Measurements from ENCODE around the gene PDE7B. TPM values are rescaled to one million over a fixed set of nuclear protein-coding genes. Genes with fewer than 3 reads are reported as not detected.

Gene PDE7B
- total and polyA plus RNA-seq, 2 of the 4 experiments (the other 2 are of a cell fraction) = 7.8 to 12.4 TPM

DNA sequence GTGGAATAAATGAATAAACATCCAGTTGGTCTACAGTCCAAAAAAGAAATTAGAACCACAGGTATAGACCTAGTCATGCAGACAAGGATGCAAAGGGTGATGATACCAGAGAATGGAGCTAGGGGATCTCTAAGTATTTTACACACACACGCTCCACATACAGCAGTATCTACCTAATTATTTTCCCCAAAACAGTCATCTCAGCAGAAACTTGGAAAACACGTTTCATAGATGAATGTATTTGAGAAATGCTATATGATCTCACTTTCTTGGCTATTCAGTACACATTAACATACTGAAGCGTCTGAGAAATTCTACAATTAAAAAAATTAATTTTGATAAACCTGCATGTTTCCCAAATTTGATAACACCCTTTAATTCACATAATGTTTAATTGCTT lies 243.3 kb downstream of the PDE7B start:
- no peaks in the 10 kb centered on the region for H3K27me3 ChIP-seq (ENCODE audit: control insufficient read depth, insufficient read depth, low read length)
- no peak overlapping the region for H3K4me3 ChIP-seq (ENCODE audit: insufficient read depth, low read depth, low read length)
- no peak overlapping the region for H2BK5ac ChIP-seq (ENCODE audit: low read depth, low read length, poor library complexity, severe bottlenecking)
- no peak overlapping the region for H3K56ac ChIP-seq (ENCODE audit: extremely low read depth, insufficient read depth, low read length)
- H3K9ac ChIP-seq (ENCODE audit: low read depth, low read length) = no peak overlapping the region
- H3K9me3 ChIP-seq (ENCODE audit: control insufficient read depth, insufficient read depth, low read length) = no peaks in the 10 kb centered on the region
- H3K4ac ChIP-seq (ENCODE audit: low read depth, low read length) = no peak overlapping the region
- no peak overlapping the region for H2AK5ac ChIP-seq (ENCODE audit: low read depth, low read length)
- no peak overlapping the region for H4K5ac ChIP-seq (ENCODE audit: low read depth, low read length)
- CTCF ChIA-PET = interaction anchor here (0.6 kb wide), 1 partner anchor 212 kb away, joined by 3 read pairs; no protein-coding TSS in a partner anchor
- in situ Hi-C loops (cut with MboI; ENCODE audit: low sequenced_read_pairs) (no loop called here), dilution Hi-C loops (cut with HindIII; ENCODE audit: low sequenced_read_pairs, unreplicated experiment) (no loop called here), intact Hi-C loops (cut with micrococcal nuclease) (no loop called here)
- no CpG with 5 or more reads among the region's 3 CpGs for WGBS, 2 experiments (ENCODE audit: extremely low coverage in 2 of 2, insufficient read length in 1 of 2)
- H2BK120ac ChIP-seq (ENCODE audit: low read depth, low read length) = no peak overlapping the region
- TF ChIP-seq CEBPB (IDR thresholded peaks at IDR 0.05; ENCODE audit: low read depth, low read length) (no peak), MAFK (IDR thresholded peaks at IDR 0.05; ENCODE audit: low read depth, low read length) (no peak), NFE2L2 (IDR thresholded peaks at IDR 0.05; ENCODE audit: low read depth, low read length) (no peak), CHD1 (IDR thresholded peaks at IDR 0.05; ENCODE audit: low read depth, low read length) (no peak), CTCF (conservative IDR thresholded peaks at IDR 0.05; ENCODE audit: low read depth, low read length) (no peak), SMC3 (IDR thresholded peaks at IDR 0.05; ENCODE audit: low read depth, low read length) (no peak), RCOR1 (IDR thresholded peaks at IDR 0.05; ENCODE audit: insufficient replicate concordance, low read length) (no peak), BHLHE40 (IDR thresholded peaks at IDR 0.05; ENCODE audit: low read depth, low read length) (no peak), FOS (IDR thresholded peaks at IDR 0.05; ENCODE audit: low read depth, low read length) (no peak), MAZ (IDR thresholded peaks at IDR 0.05; ENCODE audit: borderline replicate concordance, low read depth, low read length) (no peak), POLR2A (IDR thresholded peaks at IDR 0.05; ENCODE audit: low read depth, low read length) (no peak), RAD21 (IDR thresholded peaks at IDR 0.05; ENCODE audit: low read length) (no peak), MXI1 (IDR thresholded peaks at IDR 0.05; ENCODE audit: borderline replicate concordance, low read depth, low read length) (no peak)
- TF ChIP-seq, protein P1, sequence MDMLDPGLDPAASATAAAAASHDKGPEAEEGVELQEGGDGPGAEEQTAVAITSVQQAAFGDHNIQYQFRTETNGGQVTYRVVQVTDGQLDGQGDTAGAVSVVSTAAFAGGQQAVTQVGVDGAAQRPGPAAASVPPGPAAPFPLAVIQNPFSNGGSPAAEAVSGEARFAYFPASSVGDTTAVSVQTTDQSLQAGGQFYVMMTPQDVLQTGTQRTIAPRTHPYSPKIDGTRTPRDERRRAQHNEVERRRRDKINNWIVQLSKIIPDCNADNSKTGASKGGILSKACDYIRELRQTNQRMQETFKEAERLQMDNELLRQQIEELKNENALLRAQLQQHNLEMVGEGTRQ (IDR thresholded peaks at IDR 0.05; ENCODE audit: low read depth, low read length) = no peak
- no peak overlapping the region for H3K27ac ChIP-seq (ENCODE audit: insufficient read depth, low read length)
- H2BK15ac ChIP-seq (ENCODE audit: low read depth, low read length) = no peak overlapping the region
- H4K8ac ChIP-seq (ENCODE audit: low read depth in 2 of 2, low read length in 2 of 2) = no peak overlapping the region
- H3K23ac ChIP-seq (ENCODE audit: low read depth, low read length) = no peak overlapping the region
- no peak overlapping the region for H2AK9ac ChIP-seq (replicated peaks; ENCODE audit: low read depth, low read length, poor library complexity)
- H3K4me2 ChIP-seq (ENCODE audit: low read depth, low read length) = no peak overlapping the region
- no peak overlapping the region for H2BK20ac ChIP-seq (ENCODE audit: low read depth, low read length)
- BruUV-seq (replicated peaks) = no TSS peak
- H3K14ac ChIP-seq (replicated peaks; ENCODE audit: low read depth, low read length) = no peak overlapping the region
- H3K9me1 ChIP-seq (ENCODE audit: insufficient read depth, low read length) = peaks cover 8% of the 10 kb centered on the region; the same call in 1 of the 2 replicates
- no peak for DNase-seq
- peaks cover 34 to 53% of the 10 kb centered on the region in 2 experiments for H3K79me1 ChIP-seq (ENCODE audit: low read depth in 1 of 2, low read length in 2 of 2)
- no peak overlapping the region for H3K18ac ChIP-seq (ENCODE audit: low read depth, low read length)
- H2AFZ ChIP-seq (replicated peaks; ENCODE audit: low read length, poor library complexity) = no peak overlapping the region
- H4K20me1 ChIP-seq (ENCODE audit: insufficient read depth, low read length) = peaks cover 7% of the 10 kb centered on the region; the same call in 1 of the 2 replicates
- POLR2A ChIA-PET (ENCODE audit: unreplicated experiment) = no interaction called here
- H3K36me3 ChIP-seq (ENCODE audit: control insufficient read depth, insufficient read depth, low read length) = peaks cover 11% of the 10 kb centered on the region
- ATAC-seq (ENCODE audit: low read depth) = no peak
- no peak overlapping the region for H4K91ac ChIP-seq (ENCODE audit: insufficient read depth, low read depth, low read length)
- H3K4me1 ChIP-seq (ENCODE audit: control insufficient read depth, insufficient read depth, low read length) = peaks cover 7% of the 10 kb centered on the region
